ENCODE results near the gene NMUR1. TPM values are rescaled to one million over a fixed set of nuclear protein-coding genes. Genes with fewer than 3 reads are reported as not detected.

Gene NMUR1
- total RNA-seq, 1 donor from 2014 or later = not detected

DNA sequence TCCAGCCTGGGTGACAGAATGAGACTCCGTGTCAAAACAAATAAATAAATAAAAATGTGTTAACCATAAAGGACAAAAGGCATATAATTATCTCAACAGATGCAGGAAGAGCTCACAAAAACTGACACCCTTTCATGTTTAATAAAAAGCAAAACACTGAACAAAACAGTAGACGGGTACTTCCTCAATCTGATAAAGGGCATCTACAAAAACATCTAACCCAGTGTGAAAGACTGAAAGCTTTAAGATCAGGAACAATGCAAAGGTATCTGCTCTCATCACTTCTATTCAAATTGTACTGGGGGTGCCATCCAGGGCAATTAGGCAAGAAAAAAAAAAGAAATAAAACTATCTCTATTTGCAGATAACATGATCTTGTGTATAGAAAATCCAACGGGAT lies 54.3 kb downstream of the NMUR1 start:
- Histone ChIP-seq H3K36me3 (ENCODE audit: insufficient read depth, low read length) (no peaks in the 10 kb centered on the region), H3K27ac (ENCODE audit: low read depth, low read length) (no peak overlapping the region), H4K20me1 (ENCODE audit: insufficient read depth, low read length) (no peaks in the 10 kb centered on the region), H3K27me3 (ENCODE audit: insufficient read depth, low read length) (no peaks in the 10 kb centered on the region), H3K4me2 (ENCODE audit: low read length) (no peak overlapping the region), H2AFZ (ENCODE audit: low read depth, low read length) (no peak overlapping the region), H3K9ac (ENCODE audit: low read length) (no peak overlapping the region), H3K4me3 (ENCODE audit: insufficient read depth, low read depth, low read length) (no peak overlapping the region), H3K9me3 (ENCODE audit: insufficient read depth, low read depth, low read length) (no peaks in the 10 kb centered on the region), H3K79me2 (ENCODE audit: insufficient read depth, low read length) (no peaks in the 10 kb centered on the region), H3K4me1 (ENCODE audit: insufficient read depth, low read length) (no peaks in the 10 kb centered on the region)
- H3K27ac Mint-ChIP-seq (ENCODE audit: unreplicated experiment) = no peak overlapping the region
- H3K4me1 Mint-ChIP-seq (ENCODE audit: low read depth, unreplicated experiment) = peaks cover 1% of the 10 kb centered on the region
- H3K4me3 Mint-ChIP-seq (ENCODE audit: unreplicated experiment) = no peak overlapping the region
- DNase-seq (ENCODE audit: low read depth) (no peak), FAIRE-seq (no peak)
- H3K36me3 Mint-ChIP-seq (ENCODE audit: low read depth, unreplicated experiment) = no peaks in the 10 kb centered on the region
- TF ChIP-seq, protein P1, sequence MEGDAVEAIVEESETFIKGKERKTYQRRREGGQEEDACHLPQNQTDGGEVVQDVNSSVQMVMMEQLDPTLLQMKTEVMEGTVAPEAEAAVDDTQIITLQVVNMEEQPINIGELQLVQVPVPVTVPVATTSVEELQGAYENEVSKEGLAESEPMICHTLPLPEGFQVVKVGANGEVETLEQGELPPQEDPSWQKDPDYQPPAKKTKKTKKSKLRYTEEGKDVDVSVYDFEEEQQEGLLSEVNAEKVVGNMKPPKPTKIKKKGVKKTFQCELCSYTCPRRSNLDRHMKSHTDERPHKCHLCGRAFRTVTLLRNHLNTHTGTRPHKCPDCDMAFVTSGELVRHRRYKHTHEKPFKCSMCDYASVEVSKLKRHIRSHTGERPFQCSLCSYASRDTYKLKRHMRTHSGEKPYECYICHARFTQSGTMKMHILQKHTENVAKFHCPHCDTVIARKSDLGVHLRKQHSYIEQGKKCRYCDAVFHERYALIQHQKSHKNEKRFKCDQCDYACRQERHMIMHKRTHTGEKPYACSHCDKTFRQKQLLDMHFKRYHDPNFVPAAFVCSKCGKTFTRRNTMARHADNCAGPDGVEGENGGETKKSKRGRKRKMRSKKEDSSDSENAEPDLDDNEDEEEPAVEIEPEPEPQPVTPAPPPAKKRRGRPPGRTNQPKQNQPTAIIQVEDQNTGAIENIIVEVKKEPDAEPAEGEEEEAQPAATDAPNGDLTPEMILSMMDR (IDR thresholded peaks at IDR 0.05; ENCODE audit: insufficient read depth, low read depth, low read length) = no peak
- no peak for TF ChIP-seq EZH2 (IDR thresholded peaks at IDR 0.05; ENCODE audit: insufficient read depth, low read length)
- H3K27me3 Mint-ChIP-seq (ENCODE audit: low read depth, unreplicated experiment) = peaks cover 30% of the 10 kb centered on the region
- H3K9me3 Mint-ChIP-seq (ENCODE audit: unreplicated experiment) = peaks cover 3% of the 10 kb centered on the region

Other genes starting within 250 kb of the NMUR1 start
- 1.2 and 1.7 TPM in 2 replicates for gene B3GNT7, start 134.7 kb downstream of the NMUR1 start, total RNA-seq
- gene NCL, start 66.0 kb downstream of the NMUR1 start, total RNA-seq = 562 and 603 TPM in 2 replicates
- not detected in 2 replicates for gene TEX44, start 62.4 kb upstream of the NMUR1 start, total RNA-seq
- 396 and 469 TPM in 2 replicates for gene PTMA, start 178.1 kb upstream of the NMUR1 start, total RNA-seq